ENCODE results near the gene ZNF184.

Gene ZNF184

DNA sequence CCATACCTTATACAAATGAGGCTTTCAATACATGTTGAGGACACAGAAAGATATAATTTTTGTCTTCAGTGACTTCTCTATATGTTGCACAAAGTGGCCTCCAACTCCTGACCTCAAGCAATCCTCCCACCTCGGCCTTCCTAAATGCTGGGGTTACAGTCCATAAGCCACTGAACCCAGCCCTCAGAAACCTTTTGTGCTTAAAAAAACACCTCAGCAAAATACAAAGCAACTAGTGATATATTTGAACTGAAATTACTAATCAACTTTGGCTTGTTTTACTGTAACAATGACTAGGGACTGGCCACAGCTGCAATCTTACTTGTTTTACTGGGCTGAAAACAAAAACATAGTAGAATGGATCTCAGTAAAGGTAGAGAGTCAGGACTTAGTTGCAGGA lies 3.2 kb upstream of the ZNF184 start:
- H3K4me1 ChIP-seq (ENCODE audit: control insufficient read depth, low read depth, low read length), result no peaks in the 10 kb centered on the region
- H3K27ac ChIP-seq (ENCODE audit: low read depth, low read length), result no peak overlapping the region
- no peak overlapping the region for H4K5ac ChIP-seq (ENCODE audit: low read length)
- no peak overlapping the region for H3K4ac ChIP-seq (ENCODE audit: low read depth, low read length)
- H3K79me2 ChIP-seq (ENCODE audit: control insufficient read depth, insufficient read depth, low read length), result no peaks in the 10 kb centered on the region
- no peak overlapping the region for H2BK5ac ChIP-seq (ENCODE audit: low read length)
- H3K27me3 ChIP-seq (ENCODE audit: insufficient read depth, low read length, poor library complexity), result no peaks in the 10 kb centered on the region
- no peak overlapping the region for H2BK15ac ChIP-seq (replicated peaks; ENCODE audit: low read depth)
- DNase-seq, result no peak
- no peak overlapping the region for H3K18ac ChIP-seq (ENCODE audit: low read length)
- H2AK5ac ChIP-seq (ENCODE audit: low read length), result no peak overlapping the region
- H3K4me3 ChIP-seq (ENCODE audit: low read length), result no peak overlapping the region
- no CpG with 5 or more reads among the region's 1 CpG for WGBS (ENCODE audit: extremely low coverage, insufficient coverage, low lambda C conversion rate)
- H3K56ac ChIP-seq (ENCODE audit: low read length), result no peak overlapping the region
- no peak overlapping the region for H3K23ac ChIP-seq (ENCODE audit: low read length)
- H4K8ac ChIP-seq (ENCODE audit: low read depth, low read length), result no peak overlapping the region
- no peaks in the 10 kb centered on the region for H3K36me3 ChIP-seq (ENCODE audit: control insufficient read depth, insufficient read depth, low read length)
- H2BK120ac ChIP-seq (ENCODE audit: low read depth, low read length), result no peak overlapping the region
- no peak overlapping the region for H3K4me2 ChIP-seq (ENCODE audit: low read length)
- H3K9ac ChIP-seq (ENCODE audit: low read length), result no peak overlapping the region
- H3K79me1 ChIP-seq (ENCODE audit: low read length), result peaks cover 2% of the 10 kb centered on the region

DNA sequence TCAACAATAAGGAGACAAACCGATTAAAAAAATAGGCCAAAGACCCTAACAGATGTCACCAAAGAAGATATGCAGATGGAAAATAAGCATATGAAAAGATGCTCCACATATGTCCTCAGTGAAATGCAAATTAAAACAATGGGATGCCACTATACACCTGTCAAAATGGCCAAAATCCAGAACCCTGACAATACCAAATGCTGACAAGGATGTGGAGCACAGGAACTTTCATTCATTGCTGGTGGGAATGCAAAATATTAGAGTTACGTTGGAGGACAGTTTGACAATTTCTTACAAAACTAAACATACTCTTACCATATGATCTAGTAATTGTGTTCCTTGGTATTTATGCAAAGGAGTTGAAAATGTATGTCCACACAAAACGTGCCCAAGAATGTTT lies 1.8 kb upstream of the ZNF184 start:
- Histone ChIP-seq H3K27me3 (ENCODE audit: insufficient read depth, low read length, poor library complexity) (no peaks in the 10 kb centered on the region), H3K56ac (ENCODE audit: low read length) (no peak overlapping the region), H3K79me1 (ENCODE audit: low read length) (peaks cover 2% of the 10 kb centered on the region), H2AK5ac (ENCODE audit: low read length) (no peak overlapping the region), H4K8ac (ENCODE audit: low read depth, low read length) (no peak overlapping the region), H2BK120ac (ENCODE audit: low read depth, low read length) (no peak overlapping the region), H3K18ac (ENCODE audit: low read length) (no peak overlapping the region), H3K4me2 (ENCODE audit: low read length) (no peak overlapping the region), H3K4me1 (ENCODE audit: control insufficient read depth, low read depth, low read length) (no peaks in the 10 kb centered on the region), H2BK5ac (ENCODE audit: low read length) (no peak overlapping the region), H3K27ac (ENCODE audit: low read depth, low read length) (no peak overlapping the region), H2BK15ac (replicated peaks; ENCODE audit: low read depth) (no peak overlapping the region), H3K36me3 (ENCODE audit: control insufficient read depth, insufficient read depth, low read length) (no peaks in the 10 kb centered on the region), H3K9ac (ENCODE audit: low read length) (no peak overlapping the region), H4K5ac (ENCODE audit: low read length) (no peak overlapping the region), H3K4ac (ENCODE audit: low read depth, low read length) (no peak overlapping the region), H3K4me3 (ENCODE audit: low read length) (no peak overlapping the region), H3K79me2 (ENCODE audit: control insufficient read depth, insufficient read depth, low read length) (no peaks in the 10 kb centered on the region), H3K23ac (ENCODE audit: low read length) (no peak overlapping the region)
- no peak for DNase-seq
- no CpG with 5 or more reads among the region's 3 CpGs for WGBS (ENCODE audit: extremely low coverage, insufficient coverage, low lambda C conversion rate)

DNA sequence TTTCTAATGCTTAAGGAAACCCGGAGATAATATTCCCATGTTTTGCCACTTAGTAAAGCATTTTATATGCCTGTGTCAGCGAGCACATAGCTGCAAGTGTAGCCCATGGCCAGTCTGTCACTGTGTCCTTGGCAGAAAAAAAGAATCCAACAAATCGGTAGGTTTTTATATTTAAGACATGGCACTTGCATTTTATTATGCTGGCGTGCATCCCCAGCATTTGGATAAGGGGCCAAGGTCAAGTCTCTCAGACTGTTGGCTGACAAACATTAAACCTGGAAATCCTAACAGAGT lies 1.2 kb upstream of the ZNF184 start:
- no peaks in the 10 kb centered on the region for H3K27me3 ChIP-seq (ENCODE audit: insufficient read depth, low read length, poor library complexity)
- no peak overlapping the region for H3K4me2 ChIP-seq (ENCODE audit: low read length)
- H3K23ac ChIP-seq (ENCODE audit: low read length), result no peak overlapping the region
- H2BK120ac ChIP-seq (ENCODE audit: low read depth, low read length), result no peak overlapping the region
- H3K27ac ChIP-seq (ENCODE audit: low read depth, low read length), result no peak overlapping the region
- H4K8ac ChIP-seq (ENCODE audit: low read depth, low read length), result no peak overlapping the region
- no CpG with 5 or more reads among the region's 4 CpGs for WGBS (ENCODE audit: extremely low coverage, insufficient coverage, low lambda C conversion rate)
- no peak overlapping the region for H3K4me3 ChIP-seq (ENCODE audit: low read length)
- no peak overlapping the region for H3K9ac ChIP-seq (ENCODE audit: low read length)
- H4K5ac ChIP-seq (ENCODE audit: low read length), result no peak overlapping the region
- no peak overlapping the region for H2BK15ac ChIP-seq (replicated peaks; ENCODE audit: low read depth)
- no peak overlapping the region for H3K4ac ChIP-seq (ENCODE audit: low read depth, low read length)
- peaks cover 2% of the 10 kb centered on the region for H3K79me1 ChIP-seq (ENCODE audit: low read length)
- DNase-seq, result no peak
- no peak overlapping the region for H2BK5ac ChIP-seq (ENCODE audit: low read length)
- H3K36me3 ChIP-seq (ENCODE audit: control insufficient read depth, insufficient read depth, low read length), result no peaks in the 10 kb centered on the region
- no peaks in the 10 kb centered on the region for H3K4me1 ChIP-seq (ENCODE audit: control insufficient read depth, low read depth, low read length)
- H3K18ac ChIP-seq (ENCODE audit: low read length), result no peak overlapping the region
- no peak overlapping the region for H3K56ac ChIP-seq (ENCODE audit: low read length)
- H3K79me2 ChIP-seq (ENCODE audit: control insufficient read depth, insufficient read depth, low read length), result no peaks in the 10 kb centered on the region
- no peak overlapping the region for H2AK5ac ChIP-seq (ENCODE audit: low read length)

DNA sequence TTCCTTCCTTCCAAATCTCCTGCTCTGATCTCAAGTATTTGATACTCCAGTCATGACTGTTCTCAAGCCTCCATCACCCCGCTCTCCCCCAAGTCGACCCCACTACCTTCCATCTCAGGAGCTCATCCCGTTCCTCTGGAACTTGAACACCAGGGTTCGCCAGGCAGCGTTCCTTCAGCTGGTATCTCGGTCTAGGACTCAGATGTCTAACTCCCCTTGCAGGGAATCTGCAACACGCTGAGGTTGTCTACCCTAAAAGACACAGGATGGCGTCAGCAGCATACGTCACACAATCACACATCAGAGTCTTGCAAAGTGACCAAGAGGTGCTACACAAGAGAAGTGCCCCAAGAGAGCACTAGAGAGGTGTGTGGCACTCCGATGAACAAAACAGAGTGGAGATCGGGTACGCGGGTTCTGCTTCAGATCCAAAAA lies 706 bp downstream of the ZNF184 start:
- Histone ChIP-seq H3K9ac (ENCODE audit: low read length) (peak overlapping the region; percentile 63), H3K36me3 (ENCODE audit: control insufficient read depth, insufficient read depth, low read length) (no peaks in the 10 kb centered on the region), H3K56ac (ENCODE audit: low read length) (peak overlapping the region; percentile 81), H3K23ac (ENCODE audit: low read length) (no peak overlapping the region), H3K4ac (ENCODE audit: low read depth, low read length) (peak overlapping the region; percentile 41), H3K79me2 (ENCODE audit: control insufficient read depth, insufficient read depth, low read length) (no peaks in the 10 kb centered on the region), H3K4me2 (ENCODE audit: low read length) (peak overlapping the region; percentile 59), H3K27me3 (ENCODE audit: insufficient read depth, low read length, poor library complexity) (no peaks in the 10 kb centered on the region), H3K18ac (ENCODE audit: low read length) (peak overlapping the region; percentile 8), H2AK5ac (ENCODE audit: low read length) (no peak overlapping the region), H2BK120ac (ENCODE audit: low read depth, low read length) (no peak overlapping the region), H3K27ac (ENCODE audit: low read depth, low read length) (peak overlapping the region; percentile 83), H3K4me3 (ENCODE audit: low read length) (peak overlapping the region; percentile 61), H4K8ac (ENCODE audit: low read depth, low read length) (no peak overlapping the region), H2BK15ac (replicated peaks; ENCODE audit: low read depth) (no peak overlapping the region), H3K79me1 (ENCODE audit: low read length) (peaks cover 2% of the 10 kb centered on the region), H4K5ac (ENCODE audit: low read length) (no peak overlapping the region), H3K4me1 (ENCODE audit: control insufficient read depth, low read depth, low read length) (no peaks in the 10 kb centered on the region), H2BK5ac (ENCODE audit: low read length) (no peak overlapping the region)
- peak; percentile 80 for DNase-seq
- WGBS (ENCODE audit: extremely low coverage, insufficient coverage, low lambda C conversion rate), result no CpG with 5 or more reads among the region's 13 CpGs

- Histone ChIP-seq H3K79me2 (ENCODE audit: control insufficient read depth, insufficient read depth, low read length) (no peaks in the 10 kb centered on the region), H2BK120ac (ENCODE audit: low read depth, low read length) (no peak overlapping the region), H3K27me3 (ENCODE audit: insufficient read depth, low read length, poor library complexity) (no peaks in the 10 kb centered on the region), H3K23ac (ENCODE audit: low read length) (no peak overlapping the region), H3K4me2 (ENCODE audit: low read length) (peak overlapping the region; percentile 59), H2BK15ac (replicated peaks; ENCODE audit: low read depth) (no peak overlapping the region), H3K4me1 (ENCODE audit: control insufficient read depth, low read depth, low read length) (no peaks in the 10 kb centered on the region), H3K36me3 (ENCODE audit: control insufficient read depth, insufficient read depth, low read length) (no peaks in the 10 kb centered on the region), H3K79me1 (ENCODE audit: low read length) (peaks cover 2% of the 10 kb centered on the region), H3K9ac (ENCODE audit: low read length) (peak overlapping the region; percentile 63), H3K4ac (ENCODE audit: low read depth, low read length) (no peak overlapping the region), H2AK5ac (ENCODE audit: low read length) (no peak overlapping the region), H3K4me3 (ENCODE audit: low read length) (no peak overlapping the region), H3K56ac (ENCODE audit: low read length) (peak overlapping the region; percentile 81), H2BK5ac (ENCODE audit: low read length) (no peak overlapping the region), H3K18ac (ENCODE audit: low read length) (no peak overlapping the region), H4K8ac (ENCODE audit: low read depth, low read length) (no peak overlapping the region), H3K27ac (ENCODE audit: low read depth, low read length) (no peak overlapping the region), H4K5ac (ENCODE audit: low read length) (no peak overlapping the region)
- DNase-seq, result no peak
- no CpG with 5 or more reads among the region's 6 CpGs for WGBS (ENCODE audit: extremely low coverage, insufficient coverage, low lambda C conversion rate)
Observed at GRCh38 chr6:27471365-27472115, 1.4 kb downstream of the ZNF184 start.

GRCh38 chr6:27470023-27470422 lies 2.9 kb downstream of the ZNF184 start:
- H2BK120ac ChIP-seq (ENCODE audit: low read depth, low read length), result no peak overlapping the region
- no peaks in the 10 kb centered on the region for H3K36me3 ChIP-seq (ENCODE audit: control insufficient read depth, insufficient read depth, low read length)
- no peak overlapping the region for H3K4me3 ChIP-seq (ENCODE audit: low read length)
- DNase-seq, result no peak
- no peak overlapping the region for H3K56ac ChIP-seq (ENCODE audit: low read length)
- H3K23ac ChIP-seq (ENCODE audit: low read length), result no peak overlapping the region
- no CpG with 5 or more reads among the region's 2 CpGs for WGBS (ENCODE audit: extremely low coverage, insufficient coverage, low lambda C conversion rate)
- no peaks in the 10 kb centered on the region for H3K79me2 ChIP-seq (ENCODE audit: control insufficient read depth, insufficient read depth, low read length)
- no peaks in the 10 kb centered on the region for H3K4me1 ChIP-seq (ENCODE audit: control insufficient read depth, low read depth, low read length)
- no peak overlapping the region for H3K9ac ChIP-seq (ENCODE audit: low read length)
- H4K5ac ChIP-seq (ENCODE audit: low read length), result no peak overlapping the region
- no peak overlapping the region for H4K8ac ChIP-seq (ENCODE audit: low read depth, low read length)
- no peaks in the 10 kb centered on the region for H3K27me3 ChIP-seq (ENCODE audit: insufficient read depth, low read length, poor library complexity)
- peaks cover 2% of the 10 kb centered on the region for H3K79me1 ChIP-seq (ENCODE audit: low read length)
- H3K27ac ChIP-seq (ENCODE audit: low read depth, low read length), result no peak overlapping the region
- no peak overlapping the region for H3K4me2 ChIP-seq (ENCODE audit: low read length)
- no peak overlapping the region for H2BK5ac ChIP-seq (ENCODE audit: low read length)
- no peak overlapping the region for H3K18ac ChIP-seq (ENCODE audit: low read length)
- H2AK5ac ChIP-seq (ENCODE audit: low read length), result no peak overlapping the region
- H3K4ac ChIP-seq (ENCODE audit: low read depth, low read length), result no peak overlapping the region
- H2BK15ac ChIP-seq (replicated peaks; ENCODE audit: low read depth), result no peak overlapping the region
